Measurements from ENCODE around the gene PBX1. TPM values are rescaled to one million over a fixed set of nuclear protein-coding genes. Genes with fewer than 3 reads are reported as not detected.

Gene PBX1
- total RNA-seq, 4 donors from 2014 or later: 15.2 to 48.6 (median 23.5) TPM

- Histone ChIP-seq H3K27me3 (no peaks in the 10 kb centered on the region), H3K36me3 (no peaks in the 10 kb centered on the region), H3K9me3 (no peaks in the 10 kb centered on the region), H3K27ac (peak overlapping the region in 2 of 4 donors; percentile 1 to 39), H3K4me3 (no peak overlapping the region), H3K4me1 (peaks cover 15 to 89% (median 42%) of the 10 kb centered on the region in 3 donors)
- DNase-seq: no peak
- intact Hi-C loops (cut with DNase I): no loop called here
- 66 to 78% methylated on average over 8 of the region's 8 CpGs for WGBS, 2 donors
- no peak for TF ChIP-seq POLR2A (IDR thresholded peaks at IDR 0.05)
- TF ChIP-seq CTCF (IDR thresholded peaks at IDR 0.05): no peak
These were observed 158.2 kb downstream of the PBX1 start for GRCh38 chr1:164716992-164717703.

GRCh38 chr1:164718821-164719220 lies 159.8 kb downstream of the PBX1 start:
- H3K9me3 ChIP-seq: no peaks in the 10 kb centered on the region
- H3K4me1 ChIP-seq: peaks cover 23 to 89% (median 35%) of the 10 kb centered on the region in 3 donors
- peak overlapping the region in 2 of 4 donors; percentile 42 to 63 for H3K27ac ChIP-seq

GRCh38 chr1:164719676-164720439 lies 160.9 kb downstream of the PBX1 start:
- no peaks in the 10 kb centered on the region for H3K36me3 ChIP-seq
- intact Hi-C loops (cut with DNase I): no loop called here
- peak overlapping the region in 2 of 4 donors; percentile 42 to 69 for H3K27ac ChIP-seq
- 21 to 32% methylated on average over 8 of the region's 8 CpGs for whole genome bisulfite sequencing, 2 donors
- no peak for TF ChIP-seq POLR2A (IDR thresholded peaks at IDR 0.05)
- no peak for TF ChIP-seq CTCF (IDR thresholded peaks at IDR 0.05)
- H3K4me3 ChIP-seq: no peak overlapping the region
- no peak for DNase-seq
- peaks cover 23 to 93% (median 35%) of the 10 kb centered on the region in 3 donors for H3K4me1 ChIP-seq
- no peaks in the 10 kb centered on the region for H3K27me3 ChIP-seq
- no peaks in the 10 kb centered on the region for H3K9me3 ChIP-seq

More at GRCh38 chr1:164718821-164719220, 159.8 kb downstream of the PBX1 start:
- no peak for DNase-seq
- Histone ChIP-seq H3K4me3 (no peak overlapping the region), H3K36me3 (no peaks in the 10 kb centered on the region), H3K27me3 (no peaks in the 10 kb centered on the region)
- intact Hi-C loops (cut with DNase I): no loop called here
- TF ChIP-seq POLR2A (IDR thresholded peaks at IDR 0.05): no peak
- no peak for TF ChIP-seq CTCF (IDR thresholded peaks at IDR 0.05)
- 47 to 54% methylated on average over 1 of the region's 1 CpG for WGBS, 2 donors

GRCh38 chr1:164720440-164721227 lies 161.7 kb downstream of the PBX1 start:
- WGBS, 2 donors: 43 to 69% methylated on average over 6 to 7 of the region's 7 CpGs
- H3K4me3 ChIP-seq: no peak overlapping the region
- TF ChIP-seq CTCF (IDR thresholded peaks at IDR 0.05) (no peak), POLR2A (IDR thresholded peaks at IDR 0.05) (no peak)
- intact Hi-C loops (cut with DNase I): no loop called here
- no peaks in the 10 kb centered on the region for H3K9me3 ChIP-seq
- H3K36me3 ChIP-seq: no peaks in the 10 kb centered on the region
- H3K27me3 ChIP-seq: no peaks in the 10 kb centered on the region
- no peak for DNase-seq
- H3K4me1 ChIP-seq: peaks cover 23 to 99% (median 40%) of the 10 kb centered on the region in 3 donors
- H3K27ac ChIP-seq: peak overlapping the region in 3 of 4 donors; percentile 42 to 69 (median 48)

Data from esophagus squamous epithelium (tissue), 5 donors.